NB4 (cell line): Measurements from ENCODE around the gene RANBP3.
"Not testable (repeated sequence)": the region's sequence is repeated elsewhere in the genome, so short reads cannot be mapped to it uniquely, and the experiment has no call there.

Experiments used
- DNase-seq: peaks from one replicate; pipeline ENCODE4 v3.0.0; 2010; ENCODE audit warnings: low read depth
- H3K4me3 ChIP-seq: one replicate; pipeline ENCODE4 v1.5.1; 2011; ENCODE audit warnings: mild to moderate bottlenecking, low read depth, low read length, moderate library complexity
- CTCF ChIP-seq: IDR thresholded peaks from one replicate; pipeline ENCODE4 v1.5.1; 2012; ENCODE audit warnings: low read depth, low read length
- MAX ChIP-seq: IDR thresholded peaks from 2 replicates; pipeline ENCODE4 v1.6.1; 2011; ENCODE audit warnings: low read depth, low read length
- MYC ChIP-seq: IDR thresholded peaks from 2 replicates; pipeline ENCODE4 v1.6.1; 2011; ENCODE audit warnings: low read depth, low read length
- POLR2A ChIP-seq: IDR thresholded peaks from 2 replicates; pipeline ENCODE4 v1.6.1; 2011; ENCODE audit warnings: mild to moderate bottlenecking; ENCODE audit not compliant: insufficient read length; ENCODE audit errors: extremely low read depth

The RANBP3 gene

DNA sequence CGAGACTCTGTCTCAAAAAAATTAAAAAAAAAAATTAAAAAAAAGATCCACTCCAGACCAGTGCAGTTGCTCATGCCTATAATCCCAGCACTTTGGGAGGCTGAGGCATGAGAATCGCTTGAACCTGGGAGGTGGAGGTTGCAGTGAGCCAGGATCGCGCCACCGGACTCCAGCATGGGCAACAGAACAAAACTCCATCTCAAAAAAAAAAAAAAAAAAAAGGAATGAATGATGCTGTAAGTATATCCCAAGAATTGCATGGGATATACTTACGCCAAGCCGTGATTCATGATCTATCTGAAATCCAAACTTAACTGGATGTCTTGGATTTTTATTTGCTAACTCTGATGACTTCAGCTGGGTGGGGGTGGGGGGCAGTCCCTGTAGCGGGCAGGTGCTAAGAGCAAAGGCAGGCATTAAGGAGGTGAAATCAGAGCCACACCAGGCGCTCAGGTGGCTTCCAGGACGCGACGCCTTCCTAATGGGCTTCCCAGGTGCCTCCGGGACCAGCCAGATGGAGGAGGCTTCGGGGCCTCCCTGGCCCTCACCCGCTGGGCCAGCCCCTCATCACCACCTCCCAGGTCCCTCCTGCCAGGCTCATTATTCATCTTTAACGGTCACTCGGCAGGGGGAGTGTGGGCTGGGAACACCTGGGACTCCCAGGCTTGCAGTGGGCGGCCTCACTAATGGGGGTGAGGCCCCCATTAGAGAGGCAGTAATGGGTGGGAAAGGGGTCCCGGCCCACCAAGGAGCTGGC, 96.2 kb downstream of the RANBP3 start:
- no peak for TF ChIP-seq CTCF
- TF ChIP-seq MAX: no peak
- no peak for TF ChIP-seq MYC
- no peak for TF ChIP-seq POLR2A
- H3K4me3 ChIP-seq: no peak overlapping the region
- no peak for DNase-seq

DNA sequence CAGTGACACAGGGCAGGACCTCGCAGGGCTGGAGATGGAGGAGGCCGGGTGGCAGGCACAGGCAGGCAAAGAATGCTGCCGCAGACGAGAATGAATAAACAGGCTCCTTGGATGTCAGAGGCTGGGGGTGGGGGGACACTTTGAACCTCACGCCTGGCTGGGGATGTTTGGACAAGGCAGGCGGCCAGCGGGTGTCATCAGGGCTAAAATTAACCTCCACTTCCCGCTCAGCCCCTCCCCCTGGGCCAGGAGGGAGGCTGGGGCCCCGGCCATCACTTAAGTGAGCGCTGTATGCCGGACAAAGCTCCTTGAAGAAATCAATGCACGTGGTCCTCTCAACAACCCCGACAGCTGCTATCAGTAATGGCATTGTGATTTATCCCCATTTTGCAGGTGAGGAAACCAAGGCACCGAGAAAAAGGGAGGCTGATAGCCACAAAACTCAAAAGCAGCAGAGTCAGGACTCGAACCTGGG, 97.3 kb downstream of the RANBP3 start:
- TF ChIP-seq MAX: no peak
- DNase-seq: no peak
- no peak overlapping the region for H3K4me3 ChIP-seq

DNA sequence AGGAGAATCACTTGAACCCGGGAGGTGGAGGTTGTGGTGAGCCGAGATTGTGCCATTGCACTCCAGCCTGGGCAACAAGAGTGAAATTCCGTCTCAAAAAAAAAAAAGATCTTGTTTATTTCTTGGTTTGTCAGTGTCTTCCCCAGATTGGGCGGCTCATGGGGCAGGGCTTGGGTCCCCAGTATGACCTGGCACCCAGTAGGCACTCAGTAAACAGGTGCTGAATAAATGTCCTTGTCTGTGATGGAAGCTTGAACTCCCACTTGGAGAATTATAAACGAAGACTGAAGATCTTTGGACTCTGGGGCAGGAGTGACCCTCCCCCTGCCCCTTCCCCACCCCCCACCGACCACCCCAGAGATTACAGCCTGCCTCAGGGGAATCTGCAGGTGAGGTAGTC, 97.7 kb downstream of the RANBP3 start:
- TF ChIP-seq MYC: no peak
- no peak for TF ChIP-seq MAX
- TF ChIP-seq CTCF: no peak
- TF ChIP-seq POLR2A: no peak
- DNase-seq: no peak

DNA sequence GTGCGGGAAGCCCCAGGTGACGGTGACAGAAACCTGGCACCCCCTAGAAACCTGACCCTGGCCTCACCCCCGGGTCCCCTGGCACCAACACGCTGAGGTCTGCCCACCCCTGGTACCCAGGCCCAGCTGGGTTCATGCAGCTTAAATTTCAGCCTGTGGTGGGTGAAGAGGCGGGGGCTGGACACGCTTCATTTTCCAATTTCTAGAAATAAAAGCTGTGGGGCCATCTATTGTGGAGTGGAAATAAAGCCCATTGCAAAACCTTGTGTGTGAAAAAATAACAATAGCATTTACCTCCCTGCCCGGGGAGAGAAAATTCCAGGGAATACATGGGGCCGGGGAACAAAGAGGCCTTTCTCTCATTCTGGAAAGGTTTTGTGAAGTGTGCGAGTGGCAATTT, 100.1 kb downstream of the RANBP3 start:
- no peak for DNase-seq
- no peak overlapping the region for H3K4me3 ChIP-seq
- no peak for TF ChIP-seq MAX
- no peak for TF ChIP-seq MYC

More for the DNA sequence above, 97.7 kb downstream of the RANBP3 start:
- no peak overlapping the region for H3K4me3 ChIP-seq

DNA sequence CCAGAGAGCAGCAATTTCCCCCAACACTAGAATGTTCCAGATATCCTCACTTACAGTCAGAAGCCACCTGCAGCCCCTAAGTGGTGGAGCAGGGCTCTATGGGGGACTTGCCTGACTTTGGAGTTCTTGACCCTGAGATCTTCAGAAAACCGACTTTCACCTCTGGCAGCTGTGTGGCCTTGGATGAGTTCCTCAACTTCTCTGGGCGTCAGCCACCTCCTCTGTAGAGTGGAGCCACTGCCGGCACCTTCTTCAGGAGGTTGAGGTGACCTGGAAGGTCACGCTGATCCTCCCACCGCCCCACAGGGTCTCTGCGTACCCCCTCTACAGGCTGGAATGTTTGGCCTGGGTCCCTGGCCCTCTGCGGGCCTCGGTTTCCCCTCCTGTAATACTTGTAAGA, 100.5 kb downstream of the RANBP3 start:
- no peak for TF ChIP-seq CTCF
- no peak overlapping the region for H3K4me3 ChIP-seq
- DNase-seq: no peak

DNA sequence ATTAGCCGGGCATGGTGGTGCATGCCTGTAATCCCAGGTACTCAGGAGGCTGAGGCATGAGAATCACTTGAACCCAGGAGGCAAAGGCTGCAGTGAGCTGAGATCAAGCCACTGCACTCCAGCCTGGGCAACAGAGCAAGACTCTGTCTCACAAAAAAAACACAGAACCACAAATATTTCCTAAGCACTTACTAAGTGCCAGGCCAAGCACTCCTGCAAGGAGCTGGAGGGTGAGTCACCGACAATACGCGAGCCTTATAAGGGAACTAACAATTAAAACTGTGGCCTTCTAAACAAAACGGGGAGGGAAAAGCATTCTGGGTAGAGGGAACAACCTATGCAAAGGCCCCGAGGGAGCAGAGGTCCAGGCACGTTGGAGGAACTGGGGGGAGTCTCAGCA, 103.4 kb downstream of the RANBP3 start:
- DNase-seq: peak; percentile 68
- H3K4me3 ChIP-seq: not testable (repeated sequence)

- DNase-seq: no peak
- no peak overlapping the region for H3K4me3 ChIP-seq
- TF ChIP-seq CTCF: no peak
- no peak for TF ChIP-seq MAX
- no peak for TF ChIP-seq MYC
- no peak for TF ChIP-seq POLR2A
Observed at GRCh38 chr19:5873617-5874199, 104.2 kb downstream of the RANBP3 start.
